Activated CD8-positive, alpha-beta memory T cell treated with anti-CD3 and anti-CD28 coated beads, Interleukin-2, amount 10 ng/mL, durations not matched to agents 7 days and 5 days (primary cell): Measurements from ENCODE around the gene SYP. TPM values are rescaled to one million over a fixed set of nuclear protein-coding genes. Genes with fewer than 3 reads are reported as not detected.
"Not testable (repeated sequence)": the region's sequence is repeated elsewhere in the genome, so short reads cannot be mapped to it uniquely, and the experiment has no call there.

ENCODE experiments used
- ATAC-seq: fragments of 150-1000 bp; cut with Tn5 transposase; one replicate; pipeline ENCODE4 v1.10.0; 2021; ENCODE audit warnings: moderate library complexity
- CTCF ChIA-PET: fragments of 350-600 bp; sonication (Branson Sonifier 250); formaldehyde crosslinking; loops from one replicate; lab custom pipeline; 2021; ENCODE audit warnings: antibody characterized with exemption; lab: Charles Lee
- DNase-seq: peaks from one replicate; pipeline ENCODE4 v3.0.0-alpha.2; 2020
- H3K27ac Mint-ChIP-seq: one replicate; pipeline ENCODE4 v1.8.0; 2021; ENCODE audit warnings: mild to moderate bottlenecking, mixed read lengths
- H3K27me3 Mint-ChIP-seq: one replicate; pipeline ENCODE4 v1.8.0; 2021; ENCODE audit warnings: mixed read lengths
- H3K36me3 Mint-ChIP-seq: one replicate; pipeline ENCODE4 v1.8.0; 2021; ENCODE audit warnings: mild to moderate bottlenecking, mixed read lengths
- H3K4me1 Mint-ChIP-seq: one replicate; pipeline ENCODE4 v1.8.0; 2021; ENCODE audit warnings: mixed read lengths
- H3K4me3 Mint-ChIP-seq: one replicate; pipeline ENCODE4 v1.8.0; 2021; ENCODE audit warnings: mild to moderate bottlenecking, moderate library complexity, mixed read lengths
- H3K9me3 Mint-ChIP-seq: one replicate; pipeline ENCODE4 v1.8.0; 2022; ENCODE audit warnings: low read depth, mixed read lengths
- total RNA-seq, 2 experiments: library from RNA; stranded (reverse); gene quantifications; one replicate each; pipeline ENCODE4 v1.2.3, GENCODE V29; 2021

Gene SYP
- total RNA-seq, 2 experiments from 2014 or later, result 1.9 to 3.9 TPM

DNA sequence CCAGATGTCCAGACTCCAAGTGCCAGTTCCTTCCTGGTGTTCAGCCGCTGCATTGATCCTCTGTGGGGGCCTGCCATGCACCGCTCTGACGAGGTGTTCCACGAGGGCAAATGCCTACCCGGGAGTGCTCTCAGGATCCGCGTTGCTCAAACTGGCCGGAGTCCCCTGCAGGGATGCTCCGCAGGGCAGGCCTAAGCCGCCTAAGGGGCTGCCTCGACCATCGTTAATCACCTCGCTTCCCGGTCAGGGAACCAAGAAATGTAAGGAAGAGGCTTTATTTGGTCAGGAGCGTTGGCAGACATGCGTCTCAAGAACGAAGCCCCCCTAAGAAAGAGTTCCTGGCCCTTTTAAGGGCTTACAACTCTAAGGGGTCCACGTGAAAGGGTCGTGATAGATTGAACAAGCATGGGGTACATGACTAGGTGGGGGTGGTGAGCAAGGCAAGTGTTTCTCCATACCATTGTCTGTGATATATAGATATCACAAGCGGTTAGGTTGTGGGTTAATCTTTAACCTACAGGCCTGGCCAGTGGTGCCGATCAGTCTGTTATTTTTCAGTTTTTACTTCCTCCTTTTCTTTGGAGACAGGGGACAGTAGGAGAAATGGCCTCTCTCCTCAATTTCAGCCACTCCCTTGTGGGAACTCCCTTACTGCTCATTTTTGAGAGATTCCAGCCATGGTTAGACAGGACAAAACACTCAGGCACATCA is 51.4 kb downstream of the SYP start:
- ATAC-seq, DNase-seq, H3K27ac Mint-ChIP-seq, CTCF ChIA-PET, H3K4me1 Mint-ChIP-seq, H3K9me3 Mint-ChIP-seq, H3K27me3 Mint-ChIP-seq, H3K4me3 Mint-ChIP-seq, H3K36me3 Mint-ChIP-seq: not testable (repeated sequence)

DNA sequence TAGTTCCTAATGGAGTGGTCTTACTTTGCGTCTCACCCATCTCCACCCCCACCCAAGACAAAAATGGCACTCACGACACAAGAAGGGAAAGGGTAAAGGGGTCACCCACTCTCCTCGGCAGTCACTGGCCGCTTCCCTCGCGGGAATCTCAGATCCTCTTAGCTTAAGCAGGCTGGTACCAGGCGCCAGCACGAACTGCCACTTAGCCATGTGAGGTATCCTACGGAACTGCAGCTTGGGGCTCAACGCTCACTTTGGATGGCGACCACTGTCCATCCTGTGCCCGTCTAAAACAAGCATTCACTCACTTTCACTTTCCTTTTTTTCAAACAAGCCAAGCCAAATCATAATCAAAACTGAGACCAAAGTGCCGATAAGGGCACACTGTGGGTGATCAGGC is 52.1 kb downstream of the SYP start:
- Mint-ChIP-seq H3K36me3 (no peaks in the 10 kb centered on the region), H3K27me3 (no peaks in the 10 kb centered on the region), H3K27ac (no peak overlapping the region), H3K9me3 (no peaks in the 10 kb centered on the region), H3K4me3 (no peak overlapping the region), H3K4me1 (no peaks in the 10 kb centered on the region)
- no peak for ATAC-seq
- no peak for DNase-seq
- CTCF ChIA-PET, result no interaction called here

DNA sequence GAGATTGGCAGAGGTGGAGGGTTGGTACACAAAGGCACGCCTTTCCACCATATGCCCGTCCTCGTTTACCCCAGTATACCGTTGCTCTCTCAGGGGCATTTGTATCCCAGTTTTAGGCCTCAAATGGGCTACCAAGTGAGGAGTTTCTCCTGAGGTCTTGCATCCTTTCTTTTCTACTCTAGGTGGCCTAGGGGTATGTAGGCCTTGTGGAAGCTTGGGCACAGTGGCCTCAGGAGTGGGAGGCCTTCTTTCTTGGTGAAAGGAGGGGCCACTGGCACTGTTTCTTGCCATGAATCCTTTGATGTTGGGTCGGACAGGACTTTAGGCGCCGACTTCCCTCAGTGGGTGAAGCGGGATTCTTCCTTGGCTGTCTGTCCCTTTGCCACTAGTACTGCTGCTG is 52.7 kb downstream of the SYP start:
- no peak for DNase-seq
- CTCF ChIA-PET, result no interaction called here
- Mint-ChIP-seq H3K4me1 (no peaks in the 10 kb centered on the region), H3K4me3 (no peak overlapping the region), H3K27ac (no peak overlapping the region), H3K36me3 (no peaks in the 10 kb centered on the region), H3K27me3 (no peaks in the 10 kb centered on the region), H3K9me3 (no peaks in the 10 kb centered on the region)
- no peak for ATAC-seq

DNA sequence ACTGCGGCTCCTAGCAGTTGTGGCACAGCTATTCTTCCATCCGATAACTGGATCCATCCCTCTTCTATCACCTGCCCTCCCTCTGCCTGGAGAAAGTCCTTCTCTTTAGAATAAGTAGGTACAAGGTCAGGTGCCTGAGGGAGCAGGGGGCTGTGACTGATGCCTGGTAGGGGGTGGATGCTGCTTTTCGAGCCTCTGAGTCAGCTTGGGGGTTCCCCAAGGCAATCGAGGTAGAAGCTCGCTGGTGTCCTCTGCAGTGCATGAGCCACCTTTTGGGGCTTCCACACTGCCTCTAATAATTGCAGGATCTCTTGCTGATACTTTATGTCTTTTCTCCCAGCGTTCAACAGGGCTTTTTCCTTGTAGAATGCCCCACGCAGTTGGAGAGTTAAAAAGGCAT is 56.8 kb downstream of the SYP start:
- not testable (repeated sequence) for H3K4me3 Mint-ChIP-seq, H3K27ac Mint-ChIP-seq, H3K4me1 Mint-ChIP-seq, ATAC-seq, H3K27me3 Mint-ChIP-seq, DNase-seq, H3K9me3 Mint-ChIP-seq
- CTCF ChIA-PET, result interaction anchor here (1.1 to 1.8 kb wide), 6 partner anchors 11 to 171 kb away, joined by 3 to 6 read pairs (median 4); no protein-coding TSS in a partner anchor
- H3K36me3 Mint-ChIP-seq, result peaks cover 13% of the 10 kb centered on the region

DNA sequence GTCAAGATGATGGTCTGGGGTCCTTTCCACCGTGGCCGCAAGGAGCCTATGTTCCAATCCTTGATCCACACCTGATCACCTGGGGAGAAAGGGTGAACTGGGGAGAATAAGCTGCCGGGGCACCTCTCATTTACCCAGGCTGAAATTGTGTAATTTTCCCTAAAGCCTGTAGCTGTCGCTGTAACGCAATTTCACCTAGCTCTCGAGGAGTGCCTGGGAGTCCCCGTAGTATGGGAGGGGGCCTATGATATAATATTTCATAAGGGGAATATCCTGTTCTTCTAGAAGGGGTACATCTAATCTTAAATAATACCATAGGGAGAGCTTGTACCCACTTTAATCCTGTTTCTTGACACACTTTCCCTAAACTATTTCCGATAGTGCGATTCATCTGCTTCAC is 57.7 kb downstream of the SYP start:
- not testable (repeated sequence) for ATAC-seq, H3K27me3 Mint-ChIP-seq, H3K4me1 Mint-ChIP-seq, DNase-seq, H3K27ac Mint-ChIP-seq, H3K4me3 Mint-ChIP-seq, H3K9me3 Mint-ChIP-seq
- CTCF ChIA-PET, result interaction anchor here (0.6 to 1.8 kb wide), 9 partner anchors 11 to 170 kb away, joined by 3 to 6 read pairs (median 4); no protein-coding TSS in a partner anchor
- H3K36me3 Mint-ChIP-seq, result peaks cover 13% of the 10 kb centered on the region

DNA sequence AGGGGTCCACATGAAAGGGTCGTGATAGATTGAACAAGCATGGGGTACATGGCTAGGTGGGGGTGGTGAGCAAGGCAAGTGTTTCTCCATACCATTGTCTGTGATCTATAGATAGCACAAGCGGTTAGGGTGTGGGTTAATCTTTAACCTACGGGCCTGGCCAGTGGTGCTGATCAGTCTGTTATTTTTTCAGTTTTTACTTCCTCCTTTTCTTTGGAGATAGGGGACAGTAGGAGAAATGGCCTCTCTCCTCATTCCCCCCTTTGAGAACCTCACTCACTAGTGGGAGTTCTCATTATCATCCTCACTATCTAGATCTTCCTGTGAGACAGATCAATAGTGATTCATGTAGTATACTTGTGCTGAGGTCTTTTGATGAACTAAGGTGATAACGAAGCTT is 60.3 kb downstream of the SYP start:
- Mint-ChIP-seq H3K9me3 (no peaks in the 10 kb centered on the region), H3K27me3 (no peaks in the 10 kb centered on the region)
- CTCF ChIA-PET, result no interaction called here

More for the DNA sequence above, 60.3 kb downstream of the SYP start:
- Mint-ChIP-seq H3K4me3 (no peak overlapping the region), H3K36me3 (peaks cover 13% of the 10 kb centered on the region), H3K27ac (no peak overlapping the region), H3K4me1 (no peaks in the 10 kb centered on the region)
- no peak for ATAC-seq
- DNase-seq, result no peak

Other genes starting within 250 kb of the SYP start
- gene OTUD5, start 242.6 kb downstream of the SYP start, total RNA-seq, result 10 to 100 TPM; 56.9 to 65.2 TPM
- 1 to 10 TPM; 2.9 to 5.5 TPM for gene KCND1, start 228.3 kb downstream of the SYP start, total RNA-seq
- gene GRIPAP1, start 197.9 kb downstream of the SYP start, total RNA-seq, result 100 to 1,000 TPM; 104 to 126 TPM
- 10 to 100 TPM; 29.4 to 34.1 TPM for gene TFE3, start 156.8 kb downstream of the SYP start, total RNA-seq
- 1 to 10 TPM; 6.9 to 7.9 TPM for gene CCDC120, start 141.2 kb downstream of the SYP start, total RNA-seq
- 10 to 100 TPM; 21.4 to 21.6 TPM for gene PRAF2, start 126.2 kb downstream of the SYP start, total RNA-seq
- gene WDR45, start 120.3 kb downstream of the SYP start, total RNA-seq, result 10 to 100 TPM; 34.8 to 50.5 TPM
- 10 to 100 TPM; 25.7 to 29.6 TPM for gene GPKOW, start 76.5 kb downstream of the SYP start, total RNA-seq
- gene MAGIX, start 37.4 kb downstream of the SYP start, total RNA-seq, result 1 to 10 TPM; 1.1 to 2.0 TPM
- gene PLP2, start 28.3 kb downstream of the SYP start, total RNA-seq, result 10 to 100 TPM; 21.9 to 44.7 TPM
- 10 to 100 TPM; 21.1 to 24.7 TPM for gene PRICKLE3, start 13.8 kb downstream of the SYP start, total RNA-seq
- 1 to 10 TPM in 1 of 2 experiments, under 1 TPM in 1; 0.19 to 1.3 TPM for gene CACNA1F, start 33.1 kb upstream of the SYP start, total RNA-seq
- gene CCDC22, start 35.3 kb upstream of the SYP start, total RNA-seq, result 10 to 100 TPM; 24.6 to 29.9 TPM
- 10 to 100 TPM; 26.8 to 82.1 TPM for gene FOXP3, start 64.5 kb upstream of the SYP start, total RNA-seq
- gene PPP1R3F, start 69.6 kb upstream of the SYP start, total RNA-seq, result 10 to 100 TPM; 13.9 to 14.4 TPM
- not detected for gene GAGE10, start 103.5 kb upstream of the SYP start, total RNA-seq
- gene GAGE12J, start 121.8 kb upstream of the SYP start, total RNA-seq, result not detected
- not detected for gene GAGE13, start 131.4 kb upstream of the SYP start, total RNA-seq